Stimulated activated naive CD8-positive, alpha-beta T cell treated with anti-CD3 and anti-CD28 coated beads, Interleukin-15, Interleukin-2, amounts not matched to agents 100 U/mL and 50 U/mL, for 24 hours (primary cell): ENCODE data around the gene OR6C76.
"Not testable (repeated sequence)": the region's sequence is repeated elsewhere in the genome, so short reads cannot be mapped to it uniquely, and the experiment has no call there.

Experiments used
- ATAC-seq: fragments of 150-1000 bp; cut with Tn5 transposase; one replicate; pipeline ENCODE4 v1.10.0; 2021
- DNase-seq: peaks from one replicate; pipeline ENCODE4 v3.0.0; 2021

OR6C76 gene

GRCh38 chr12:55425954-55426353, at the start of gene OR6C76:
Gene OR6C76, plus strand, starts transcription at chr12:55426254. Its CDS starts 0 bp downstream, at chr12:55426254.
- no peak for ATAC-seq

GRCh38 chr12:55385891-55386290, 40.2 kb upstream of the OR6C76 start:
- DNase-seq (no peak), ATAC-seq (no peak)

More at GRCh38 chr12:55425954-55426353, at the start of gene OR6C76:
- DNase-seq: no peak

GRCh38 chr12:55392032-55392795, 33.8 kb upstream of the OR6C76 start:
- ATAC-seq: no peak

GRCh38 chr12:55396326-55396725, 29.7 kb upstream of the OR6C76 start:
- no peak for ATAC-seq

More at GRCh38 chr12:55392032-55392795, 33.8 kb upstream of the OR6C76 start:
- no peak for DNase-seq

GRCh38 chr12:55400229-55400628, 25.8 kb upstream of the OR6C76 start, which contains the start of gene OR6C65:
Gene OR6C65, plus strand, starts transcription at chr12:55400529. Its CDS starts 0 bp downstream, at chr12:55400529.
- DNase-seq (no peak), ATAC-seq (no peak)

More at GRCh38 chr12:55396326-55396725, 29.7 kb upstream of the OR6C76 start:
- DNase-seq: no peak

- no peak for DNase-seq
- no peak for ATAC-seq
Observed at GRCh38 chr12:55407866-55408265, 18.2 kb upstream of the OR6C76 start.

GRCh38 chr12:55409133-55409532, 16.9 kb upstream of the OR6C76 start:
- DNase-seq, ATAC-seq: not testable (repeated sequence)

- not testable (repeated sequence) for DNase-seq, ATAC-seq
Observed at GRCh38 chr12:55412138-55412537, 13.9 kb upstream of the OR6C76 start.

- ATAC-seq, DNase-seq: not testable (repeated sequence)
Observed at GRCh38 chr12:55413498-55414388, 12.3 kb upstream of the OR6C76 start.

GRCh38 chr12:55414396-55414823, 11.6 kb upstream of the OR6C76 start:
- ATAC-seq, DNase-seq: not testable (repeated sequence)

GRCh38 chr12:55414889-55415288, 11.2 kb upstream of the OR6C76 start:
- not testable (repeated sequence) for DNase-seq, ATAC-seq

- no peak for ATAC-seq
Observed at GRCh38 chr12:55416961-55417360, 9.1 kb upstream of the OR6C76 start.

GRCh38 chr12:55420307-55420962, 5.6 kb upstream of the OR6C76 start:
- ATAC-seq: no peak
- DNase-seq: no peak

More at GRCh38 chr12:55416961-55417360, 9.1 kb upstream of the OR6C76 start:
- no peak for DNase-seq

GRCh38 chr12:55428331-55429243, 2.5 kb downstream of the OR6C76 start:
- ATAC-seq: no peak
- DNase-seq: no peak

GRCh38 chr12:55441233-55441632, 15.2 kb downstream of the OR6C76 start:
- not testable (repeated sequence) for DNase-seq, ATAC-seq

- DNase-seq (no peak), ATAC-seq (no peak)
Observed at GRCh38 chr12:55443776-55444175, 17.7 kb downstream of the OR6C76 start, which contains the start of gene OR6C2. Gene OR6C2, plus strand, starts transcription at chr12:55444076. Its CDS starts 8,138 bp downstream, at chr12:55452214.

- DNase-seq: no peak
- ATAC-seq: no peak
Observed at GRCh38 chr12:55445357-55445756, 19.3 kb downstream of the OR6C76 start.

- DNase-seq: no peak
- ATAC-seq: no peak
Observed at GRCh38 chr12:55446326-55446725, 20.3 kb downstream of the OR6C76 start.

GRCh38 chr12:55448825-55449224, 22.8 kb downstream of the OR6C76 start:
- DNase-seq: no peak
- ATAC-seq: no peak

GRCh38 chr12:55464926-55465325, 38.9 kb downstream of the OR6C76 start:
- not testable (repeated sequence) for DNase-seq, ATAC-seq

- ATAC-seq: no peak
- no peak for DNase-seq
Observed at GRCh38 chr12:55467836-55468235, 41.8 kb downstream of the OR6C76 start.
